HG02885 (cell line): Measurements from ENCODE around the gene TESPA1.
"Not testable (repeated sequence)": the region's sequence is repeated elsewhere in the genome, so short reads cannot be mapped to it uniquely, and the experiment has no call there.

Experiments
- ATAC-seq: cut with Tn5 transposase; IDR thresholded peaks from one replicate; pipeline ENCODE4 v1.9.1; 2021; ENCODE audit warnings: mild to moderate bottlenecking; ENCODE audit not compliant: unreplicated experiment, poor library complexity

TESPA1 gene

DNA sequence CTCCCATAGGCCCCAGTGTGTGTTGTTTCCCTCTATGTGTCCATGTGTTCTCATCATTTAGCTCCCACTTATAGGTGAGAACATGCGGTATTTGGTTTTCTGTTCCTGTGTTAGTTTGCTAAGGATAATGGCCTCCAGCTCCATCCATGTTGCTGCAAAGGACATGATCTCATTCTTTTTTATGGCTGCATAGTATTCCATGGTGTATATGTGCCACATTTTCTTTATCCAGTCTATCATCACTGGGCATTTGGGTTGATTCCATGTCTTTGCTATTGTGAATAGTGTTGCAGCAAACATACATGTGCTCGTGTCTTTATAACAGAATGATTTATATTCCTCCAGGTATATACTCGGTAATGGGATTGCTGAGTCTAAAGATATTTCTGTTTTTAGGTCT is 2.2 kb upstream of the TESPA1 start:
- ATAC-seq: not testable (repeated sequence)

DNA sequence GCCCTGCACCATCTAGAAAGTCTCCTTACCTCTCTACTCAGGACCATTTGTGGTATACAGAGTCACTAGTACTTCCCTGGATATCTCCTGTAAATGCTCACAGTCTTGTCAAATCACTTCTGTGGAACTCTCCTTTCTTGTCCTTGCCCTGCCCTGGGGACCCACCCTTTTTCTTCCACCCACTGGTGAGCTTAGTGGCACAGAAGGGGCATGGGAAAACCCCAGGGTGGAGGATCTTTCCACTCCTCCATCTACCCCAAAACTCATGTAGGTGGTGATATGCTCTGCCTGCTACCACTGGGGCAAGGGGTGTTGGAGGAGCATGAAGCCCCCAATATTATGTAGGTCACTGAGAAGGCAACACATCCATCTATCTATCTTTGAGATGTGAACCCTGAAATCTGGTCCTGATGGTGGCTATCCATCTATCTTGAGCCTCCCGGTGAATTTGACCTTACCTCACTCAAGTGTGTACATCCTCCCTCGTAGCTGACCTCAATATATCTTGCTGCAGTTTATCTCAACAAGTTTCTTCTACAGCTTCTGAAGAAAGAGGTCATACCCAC is 943 bp downstream of the TESPA1 start:
- no peak for ATAC-seq

GRCh38 chr12:54981796-54982195 is 2.8 kb downstream of the TESPA1 start:
- ATAC-seq: peak; percentile 60

DNA sequence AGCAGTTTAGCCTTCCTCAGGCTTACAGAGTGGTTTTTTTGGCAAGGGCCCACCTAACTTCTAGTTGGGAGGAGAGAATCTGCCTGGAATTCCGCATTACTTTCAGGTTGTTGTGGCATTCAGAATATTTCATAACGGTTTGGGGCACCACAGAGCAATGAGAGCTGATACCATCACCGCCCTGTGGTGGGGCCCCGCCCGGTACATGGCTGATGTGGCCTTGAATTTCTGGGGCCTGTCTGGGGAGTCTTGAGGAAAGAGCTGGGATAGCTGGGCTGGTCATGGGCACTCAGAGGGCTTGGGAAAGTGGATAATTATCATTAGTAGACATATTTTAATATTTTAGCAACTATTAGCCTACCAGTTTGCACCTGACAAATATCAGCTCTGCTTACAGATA is 4.2 kb downstream of the TESPA1 start:
- ATAC-seq: no peak

DNA sequence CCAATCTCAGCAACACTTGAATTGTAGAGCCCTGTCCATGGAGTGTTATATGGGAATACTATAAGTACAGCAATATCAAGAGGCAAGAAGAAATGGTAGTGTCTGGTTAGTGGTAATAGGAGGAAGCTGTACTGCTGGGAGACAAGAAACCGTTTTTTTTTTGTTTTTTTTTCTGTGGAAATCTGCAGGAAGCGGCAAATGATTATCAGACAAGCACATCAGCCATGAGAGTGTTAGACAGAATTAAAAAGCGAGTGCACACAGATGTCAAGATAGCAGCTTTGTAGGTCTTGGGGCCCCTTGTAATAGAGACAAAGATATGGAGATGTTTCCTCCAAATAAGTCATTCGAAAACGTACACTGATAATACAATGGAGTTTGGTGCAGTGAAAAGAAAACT is 6.7 kb downstream of the TESPA1 start:
- ATAC-seq: no peak

- ATAC-seq: no peak
Observed at GRCh38 chr12:54977155-54977554, 7.4 kb downstream of the TESPA1 start.

GRCh38 chr12:54975875-54976274 is 8.7 kb downstream of the TESPA1 start:
- ATAC-seq: no peak

GRCh38 chr12:54975272-54975671 is 9.3 kb downstream of the TESPA1 start:
- ATAC-seq: no peak

GRCh38 chr12:54974279-54974678 is 10.3 kb downstream of the TESPA1 start:
- no peak for ATAC-seq

DNA sequence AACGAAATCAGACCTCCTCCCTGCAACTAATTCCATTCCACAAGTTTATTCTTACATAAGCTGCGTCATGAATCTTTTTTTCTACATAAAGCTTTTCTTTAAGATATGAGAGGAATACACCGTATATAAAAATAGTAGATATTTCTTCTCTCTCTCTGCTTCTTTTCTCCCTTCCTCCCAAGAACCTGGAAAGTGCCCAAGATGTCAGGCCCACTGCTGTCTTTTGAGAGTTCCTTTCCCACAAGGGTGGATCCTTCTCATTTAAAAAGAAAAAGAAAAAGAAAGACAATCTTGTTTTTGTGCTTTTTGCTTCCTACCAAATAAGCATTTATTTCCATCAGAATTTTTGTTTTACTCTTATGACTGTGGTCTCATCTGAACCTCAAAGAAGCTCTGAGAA is 11.0 kb downstream of the TESPA1 start:
- ATAC-seq: no peak

GRCh38 chr12:54970741-54971140 is 13.8 kb downstream of the TESPA1 start:
- no peak for ATAC-seq

DNA sequence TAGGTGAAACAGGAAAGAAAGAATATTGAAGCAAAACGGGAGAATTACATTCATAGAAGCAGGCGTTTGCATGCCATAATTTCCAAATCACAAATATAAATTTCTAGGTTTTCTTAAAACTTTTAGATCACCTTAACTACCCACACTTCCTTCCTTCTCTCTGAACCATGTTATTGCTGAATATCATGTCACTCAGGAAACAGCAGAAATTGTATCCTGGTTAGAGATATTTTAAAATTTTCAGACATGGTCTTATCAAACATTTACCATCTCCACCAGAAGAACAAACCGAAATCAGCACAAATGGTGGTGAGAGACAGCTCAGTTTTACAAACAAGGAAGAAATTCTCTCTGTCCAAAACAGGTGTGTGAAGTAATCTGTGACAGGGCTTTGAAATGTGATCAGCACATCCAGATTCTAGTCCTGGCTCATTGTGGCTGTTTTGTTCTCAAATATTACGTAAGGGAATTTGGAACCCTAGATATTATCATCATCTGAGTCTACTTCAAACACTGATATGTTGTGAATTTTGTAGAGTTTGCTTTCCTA is 16.3 kb downstream of the TESPA1 start:
- no peak for ATAC-seq

DNA sequence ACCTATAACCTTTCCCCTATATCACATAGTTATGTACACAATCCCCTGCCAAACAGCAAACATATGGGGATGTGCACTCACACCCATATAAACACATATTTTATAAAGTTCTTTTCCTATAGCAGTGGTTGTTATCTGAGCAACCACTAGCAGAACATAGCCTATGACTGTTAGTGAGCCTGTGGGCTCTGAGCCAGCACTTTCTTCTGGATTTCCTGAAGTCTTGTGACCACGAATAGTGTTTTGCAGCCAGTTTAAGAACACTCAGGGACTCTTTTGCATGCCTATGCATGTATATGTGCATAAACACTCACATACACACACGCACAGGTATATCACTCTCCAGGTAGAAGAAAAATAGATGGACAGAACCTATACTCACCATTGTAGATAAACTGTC is 17.1 kb downstream of the TESPA1 start:
- ATAC-seq: no peak

GRCh38 chr12:54961190-54961589 is 23.4 kb downstream of the TESPA1 start:
- no peak for ATAC-seq

DNA sequence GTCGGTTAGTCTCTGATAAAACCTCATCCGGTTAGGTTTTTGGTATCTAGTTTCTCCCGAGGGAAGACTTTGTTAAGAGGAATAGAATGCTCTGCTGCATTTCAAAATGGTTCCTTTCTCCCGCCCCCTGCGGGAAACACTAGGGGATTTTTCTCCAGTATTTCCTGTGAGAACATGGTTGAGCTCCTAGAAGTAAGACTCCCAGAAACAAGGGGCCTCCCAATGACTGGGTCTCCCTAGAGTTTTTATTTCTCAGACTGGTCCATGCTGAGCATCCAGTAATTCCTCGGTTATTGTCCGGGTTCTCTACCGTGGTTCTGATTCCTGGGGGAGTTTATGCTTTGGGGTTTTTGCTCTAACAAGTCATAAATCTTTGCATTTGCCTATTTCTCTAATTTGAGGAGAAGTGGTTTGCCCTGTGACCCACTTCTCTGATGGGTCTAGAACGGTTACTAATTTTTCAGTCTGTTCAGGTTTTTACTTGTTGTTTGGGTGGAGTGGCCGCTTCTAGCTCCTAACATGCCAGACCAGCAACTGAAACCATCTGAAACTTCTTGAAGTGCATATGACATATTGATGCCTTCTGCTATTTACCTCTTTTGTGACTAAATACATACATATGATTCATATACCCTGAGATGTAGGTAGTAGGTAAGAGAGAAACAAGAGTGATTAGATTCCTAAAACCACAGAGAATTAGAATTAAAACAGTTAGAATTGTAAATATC is 25.1 kb downstream of the TESPA1 start:
- ATAC-seq: peak; percentile 88

- peak; percentile 43 for ATAC-seq
Observed at GRCh38 chr12:54958048-54958658, 26.4 kb downstream of the TESPA1 start.

GRCh38 chr12:54956818-54957641 is 27.5 kb downstream of the TESPA1 start:
- no peak for ATAC-seq

- ATAC-seq: no peak
Observed at GRCh38 chr12:54956322-54956721, 28.2 kb downstream of the TESPA1 start.

DNA sequence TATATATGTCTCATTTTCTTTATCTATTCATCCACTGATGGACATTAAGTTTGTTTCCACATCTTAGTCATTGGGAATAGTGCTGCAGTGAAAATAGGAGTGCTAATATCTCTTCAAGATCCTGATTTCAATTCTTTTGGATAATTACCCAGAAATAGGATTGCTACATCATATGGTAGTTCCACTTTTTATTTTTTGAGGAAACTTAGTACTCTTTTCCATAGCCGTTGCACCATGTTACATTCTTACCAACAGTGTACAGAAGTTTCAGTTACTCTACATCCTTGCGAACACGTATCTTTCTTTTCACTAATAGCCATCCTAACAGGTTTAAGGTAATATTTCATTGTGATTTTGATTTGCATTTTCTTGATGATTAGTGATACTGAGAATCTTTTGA is 29.8 kb downstream of the TESPA1 start:
- ATAC-seq: no peak

GRCh38 chr12:54954228-54954627 is 30.3 kb downstream of the TESPA1 start:
- ATAC-seq: no peak
